ENCODE results near the gene PTPRA. TPM values are rescaled to one million over a fixed set of nuclear protein-coding genes. Genes with fewer than 3 reads are reported as not detected.

Gene PTPRA
- total and polyA plus RNA-seq, 2 donors (not counting 3 experiments of a cell fraction or from before 2014, with no cell fraction given): 43.2 to 53.4 TPM

DNA sequence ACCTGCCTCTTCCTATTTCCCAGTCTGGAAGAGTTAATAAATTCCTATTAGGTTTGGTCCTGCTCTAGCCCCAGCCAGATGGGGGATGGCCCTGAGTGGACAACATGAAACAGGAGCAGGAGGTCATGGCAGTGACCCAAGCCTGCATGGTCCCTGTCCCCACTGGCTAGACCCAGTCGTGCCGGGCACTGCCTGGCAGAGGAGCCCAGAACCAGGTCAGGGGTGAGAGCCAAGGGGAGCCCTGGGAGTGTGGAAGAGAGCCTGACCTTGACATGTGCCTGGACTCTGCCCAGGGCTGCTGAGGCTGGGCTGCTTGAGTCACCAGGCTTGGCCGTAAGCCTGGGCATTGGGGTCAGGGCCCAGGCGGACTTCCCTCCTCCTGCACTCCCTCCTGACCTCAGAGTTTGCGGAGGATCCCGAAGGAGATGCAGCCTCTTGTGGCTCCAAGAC, 207.7 kb downstream of the PTPRA start:
- TF ChIP-seq JUN (IDR thresholded peaks at IDR 0.05; ENCODE audit: borderline replicate concordance, insufficient read depth, insufficient read length, low read depth) (no peak), FOS (IDR thresholded peaks at IDR 0.05; ENCODE audit: borderline replicate concordance, insufficient read depth, low read length) (no peak), POLR2A (IDR thresholded peaks at IDR 0.05; ENCODE audit: low read depth, low read length) (no peak), POLR2AphosphoS5 (IDR thresholded peaks at IDR 0.05; ENCODE audit: insufficient read depth, low read depth, low read length) (no peak), GATA2 (IDR thresholded peaks at IDR 0.05; ENCODE audit: insufficient read depth, insufficient read length, low read depth, low read length) (no peak), MYC (IDR thresholded peaks at IDR 0.05; ENCODE audit: low read depth, low read length) (no peak), EZH2 (IDR thresholded peaks at IDR 0.05; ENCODE audit: borderline replicate concordance, low read depth, low read length, severe bottlenecking) (no peak)
- TF ChIP-seq, protein P1, sequence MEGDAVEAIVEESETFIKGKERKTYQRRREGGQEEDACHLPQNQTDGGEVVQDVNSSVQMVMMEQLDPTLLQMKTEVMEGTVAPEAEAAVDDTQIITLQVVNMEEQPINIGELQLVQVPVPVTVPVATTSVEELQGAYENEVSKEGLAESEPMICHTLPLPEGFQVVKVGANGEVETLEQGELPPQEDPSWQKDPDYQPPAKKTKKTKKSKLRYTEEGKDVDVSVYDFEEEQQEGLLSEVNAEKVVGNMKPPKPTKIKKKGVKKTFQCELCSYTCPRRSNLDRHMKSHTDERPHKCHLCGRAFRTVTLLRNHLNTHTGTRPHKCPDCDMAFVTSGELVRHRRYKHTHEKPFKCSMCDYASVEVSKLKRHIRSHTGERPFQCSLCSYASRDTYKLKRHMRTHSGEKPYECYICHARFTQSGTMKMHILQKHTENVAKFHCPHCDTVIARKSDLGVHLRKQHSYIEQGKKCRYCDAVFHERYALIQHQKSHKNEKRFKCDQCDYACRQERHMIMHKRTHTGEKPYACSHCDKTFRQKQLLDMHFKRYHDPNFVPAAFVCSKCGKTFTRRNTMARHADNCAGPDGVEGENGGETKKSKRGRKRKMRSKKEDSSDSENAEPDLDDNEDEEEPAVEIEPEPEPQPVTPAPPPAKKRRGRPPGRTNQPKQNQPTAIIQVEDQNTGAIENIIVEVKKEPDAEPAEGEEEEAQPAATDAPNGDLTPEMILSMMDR (IDR thresholded peaks at IDR 0.05; ENCODE audit: extremely low read depth in 1 of 2, insufficient read depth in 1 of 2, low read depth in 1 of 2, low read length in 2 of 2): no peak
- TF ChIP-seq, protein P2, sequence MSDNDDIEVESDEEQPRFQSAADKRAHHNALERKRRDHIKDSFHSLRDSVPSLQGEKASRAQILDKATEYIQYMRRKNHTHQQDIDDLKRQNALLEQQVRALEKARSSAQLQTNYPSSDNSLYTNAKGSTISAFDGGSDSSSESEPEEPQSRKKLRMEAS (IDR thresholded peaks at IDR 0.05; ENCODE audit: insufficient read depth, insufficient read length): no peak
- Histone ChIP-seq H3K27ac (ENCODE audit: insufficient read depth, low read depth, low read length) (no peak overlapping the region), H4K20me1 (replicated peaks; ENCODE audit: control insufficient read depth, extremely low read depth, insufficient read depth, low read length) (no peaks in the 10 kb centered on the region), H3K36me3 (ENCODE audit: control insufficient read depth in 2 of 2, extremely low read depth in 1 of 2, insufficient read depth in 2 of 2, low read length in 2 of 2) (no peaks in the 10 kb centered on the region), H3K9me1 (replicated peaks; ENCODE audit: control insufficient read depth, extremely low read depth, insufficient read depth, low read length) (no peaks in the 10 kb centered on the region), H2AFZ (ENCODE audit: low read depth, low read length) (no peak overlapping the region), H3K4me2 (ENCODE audit: insufficient read depth, low read length) (no peak overlapping the region), H3K9me3 (replicated peaks; ENCODE audit: control insufficient read depth, insufficient read depth, low read length) (no peaks in the 10 kb centered on the region), H3K4me3 (replicated peaks in 1 of 3; ENCODE audit: insufficient read depth in 1 of 3, low read depth in 1 of 3, low read length in 3 of 3) (no peak overlapping the region), H3K4me1 (ENCODE audit: control insufficient read depth, extremely low read depth, insufficient read depth, low read length) (peaks cover 2% of the 10 kb centered on the region), H3K9ac (replicated peaks; ENCODE audit: extremely low read depth, insufficient read depth, low read length) (no peak overlapping the region), H3K27me3 (ENCODE audit: control insufficient read depth in 2 of 2, insufficient read depth in 2 of 2, low read length in 2 of 2) (peaks cover 32 to 47% of the 10 kb centered on the region in 2 experiments), H3K79me2 (ENCODE audit: control insufficient read depth, insufficient read depth, low read length) (no peaks in the 10 kb centered on the region)
- no TSS peak for BruUV-seq (replicated peaks)
- dilution Hi-C loops (cut with MboI; ENCODE audit: extremely low pct_ligation_motif_present, low sequenced_read_pairs) (no loop called here), intact Hi-C loops (cut with micrococcal nuclease) (no loop called here)
- FAIRE-seq: no peak
- POLR2A ChIA-PET: no interaction called here
- peak; percentile 13 for DNase-seq (ENCODE audit: low read depth, low spot score)
- CTCF ChIA-PET: no interaction called here

Data from endothelial cell of umbilical vein (primary cell).